ENCODE measurements around the gene ALLC.
"Not testable (repeated sequence)": the region's sequence is repeated elsewhere in the genome, so short reads cannot be mapped to it uniquely, and the experiment has no call there.

Gene ALLC

DNA sequence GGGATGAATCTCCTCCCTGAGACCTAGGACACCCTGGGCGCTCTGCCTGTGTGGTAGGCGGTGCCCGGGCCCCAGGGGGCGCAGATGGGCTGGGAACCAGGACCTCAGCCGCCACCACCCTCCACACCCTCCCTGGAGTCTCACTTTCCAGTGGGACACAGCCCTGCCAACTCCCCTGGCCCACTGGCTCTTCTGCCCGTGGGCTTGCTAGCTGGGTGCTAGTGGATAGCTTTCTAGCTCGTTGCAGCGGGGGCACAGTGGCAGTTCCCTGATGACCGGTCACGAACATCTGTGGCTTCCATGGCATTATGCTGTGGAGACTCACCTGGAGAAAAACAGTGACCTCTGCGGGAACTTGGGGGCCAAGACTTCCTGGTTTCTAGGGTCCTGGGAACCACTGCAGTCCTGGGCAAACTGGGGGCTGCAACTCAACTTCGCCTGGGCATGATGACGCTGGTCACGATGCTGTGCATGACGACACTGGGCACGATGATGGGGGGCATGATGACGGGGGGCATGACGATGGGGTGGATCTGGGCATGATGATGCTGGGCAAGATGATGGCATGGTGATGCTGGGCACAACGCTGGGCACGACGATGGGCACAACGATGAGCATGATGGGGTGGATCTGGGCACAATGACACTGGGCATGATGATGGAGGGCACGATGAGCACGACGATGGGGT, 31.0 kb upstream of the ALLC start:
- no peak for DNase-seq

DNA sequence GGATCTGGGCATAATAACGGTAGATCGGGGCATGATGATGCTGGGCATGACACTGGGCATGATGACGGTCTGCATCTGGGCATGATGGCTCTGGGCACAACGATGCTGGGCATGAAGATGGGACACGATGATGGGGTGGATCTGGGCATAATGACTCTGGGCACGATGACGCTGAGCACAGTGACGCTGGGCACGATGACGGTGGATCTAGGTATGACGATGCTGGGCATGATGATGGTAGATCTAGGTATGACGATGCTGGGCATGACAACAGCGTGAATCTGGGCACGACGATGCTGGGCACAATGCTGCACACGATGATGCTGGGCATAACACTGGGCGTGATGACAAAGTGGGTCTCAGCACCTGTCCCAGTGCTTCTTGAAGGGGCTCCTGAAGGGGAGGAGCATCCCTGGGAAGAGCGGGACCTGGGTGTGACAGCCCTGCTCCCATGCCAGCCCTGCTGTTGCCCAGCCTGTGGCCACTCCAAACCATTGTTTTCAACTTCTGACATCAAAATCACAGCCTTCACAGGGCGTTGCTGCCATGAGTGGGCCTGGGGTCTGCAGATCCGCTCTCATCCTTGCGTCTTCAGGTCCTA, 30.4 kb upstream of the ALLC start:
- no peak for DNase-seq

DNA sequence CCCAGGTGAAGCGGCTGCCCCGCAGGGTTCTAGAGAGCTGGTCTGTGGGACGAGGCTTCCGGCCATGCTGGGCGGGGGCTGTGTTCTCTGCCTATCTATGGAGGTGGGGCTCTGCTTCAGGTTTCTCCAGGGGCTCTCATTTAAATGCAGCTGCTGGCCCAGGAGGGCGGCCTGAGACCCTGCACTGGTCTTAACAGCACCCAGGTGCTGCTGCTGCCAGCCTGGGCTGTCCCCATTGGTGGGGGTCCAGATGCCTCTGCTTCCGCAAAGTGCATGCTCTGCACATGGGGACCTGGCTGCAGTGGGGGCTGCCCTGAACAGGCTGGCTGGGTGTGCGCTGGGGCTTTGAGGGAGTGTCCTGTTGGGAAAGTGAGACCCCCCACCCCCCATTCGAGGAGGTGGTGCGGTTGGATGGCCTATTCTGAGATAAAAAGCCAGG, 29.7 kb upstream of the ALLC start:
- DNase-seq = no peak

DNA sequence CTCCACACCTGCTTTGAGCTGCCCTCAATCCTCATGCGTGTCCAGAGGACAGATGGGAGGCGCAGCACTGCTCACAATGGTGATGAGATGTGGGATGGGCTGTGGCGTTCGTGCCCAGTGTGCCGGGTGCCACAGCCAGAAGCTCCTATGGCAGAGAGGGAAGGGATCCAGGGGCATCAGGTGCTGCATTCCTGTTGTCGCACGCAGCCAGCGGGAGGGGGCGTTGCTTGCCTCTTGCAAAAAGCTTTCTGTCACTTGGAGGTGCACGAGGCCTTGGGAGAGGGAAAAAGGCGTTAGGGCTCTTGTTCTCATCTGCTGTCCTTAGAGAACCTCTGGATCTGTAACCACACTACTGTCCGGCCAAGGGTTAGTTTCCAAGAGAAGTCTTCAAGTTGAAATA, 29.2 kb upstream of the ALLC start:
- no peak for DNase-seq

DNA sequence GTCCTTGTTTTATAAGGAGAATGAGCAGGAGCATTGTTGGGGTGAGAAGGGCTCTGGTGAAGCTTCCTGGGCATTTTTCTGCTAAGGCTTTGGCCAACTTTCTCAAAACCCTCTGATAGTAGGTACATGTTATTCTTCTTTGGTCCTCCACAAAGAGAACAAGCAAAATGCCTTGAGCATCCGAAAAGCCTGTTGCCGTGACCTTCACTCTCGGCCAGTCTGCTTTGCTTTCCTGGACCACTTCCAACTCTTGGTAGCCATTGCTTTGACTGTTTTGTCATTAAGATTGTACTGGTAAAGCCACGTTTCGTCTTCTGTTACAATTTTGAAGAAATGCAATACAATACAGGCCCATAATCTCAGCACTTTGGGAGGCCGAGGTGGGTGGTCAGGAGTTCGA, 27.4 kb upstream of the ALLC start:
- no peak for DNase-seq

DNA sequence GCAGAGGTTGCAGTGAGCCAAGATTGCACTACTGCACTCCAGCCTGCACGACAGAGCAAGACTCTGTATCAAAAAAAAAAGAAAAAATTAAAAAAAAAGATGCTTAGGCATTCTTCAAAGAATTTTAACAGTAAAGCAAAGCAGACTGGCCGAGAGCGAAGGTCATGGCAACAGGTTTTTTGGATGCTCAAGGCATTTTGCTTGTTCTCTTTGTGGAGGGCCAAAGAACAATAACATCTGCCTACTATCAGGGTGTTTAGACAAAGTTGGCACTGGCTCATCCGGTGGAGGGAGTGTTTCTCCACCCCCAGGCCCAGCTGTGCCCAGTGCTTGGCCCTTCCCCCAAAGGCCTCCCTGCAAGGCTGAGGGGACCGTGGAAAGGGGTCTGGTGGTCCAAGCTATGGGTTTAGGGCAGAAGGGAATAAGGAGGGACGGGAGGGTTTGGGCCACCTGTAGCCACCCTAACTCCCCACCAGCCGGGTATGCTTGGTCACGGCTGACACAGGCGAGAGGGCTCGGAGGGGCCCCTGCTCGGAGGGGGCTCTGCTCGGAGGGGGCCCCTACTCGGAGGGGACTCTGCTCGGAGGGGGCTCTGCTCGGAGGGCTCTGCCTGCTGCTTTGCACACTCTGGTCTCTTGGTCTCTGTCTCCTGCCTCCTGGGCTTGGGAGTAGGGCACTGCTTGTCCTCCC, 26.7 kb upstream of the ALLC start:
- DNase-seq = no peak

DNA sequence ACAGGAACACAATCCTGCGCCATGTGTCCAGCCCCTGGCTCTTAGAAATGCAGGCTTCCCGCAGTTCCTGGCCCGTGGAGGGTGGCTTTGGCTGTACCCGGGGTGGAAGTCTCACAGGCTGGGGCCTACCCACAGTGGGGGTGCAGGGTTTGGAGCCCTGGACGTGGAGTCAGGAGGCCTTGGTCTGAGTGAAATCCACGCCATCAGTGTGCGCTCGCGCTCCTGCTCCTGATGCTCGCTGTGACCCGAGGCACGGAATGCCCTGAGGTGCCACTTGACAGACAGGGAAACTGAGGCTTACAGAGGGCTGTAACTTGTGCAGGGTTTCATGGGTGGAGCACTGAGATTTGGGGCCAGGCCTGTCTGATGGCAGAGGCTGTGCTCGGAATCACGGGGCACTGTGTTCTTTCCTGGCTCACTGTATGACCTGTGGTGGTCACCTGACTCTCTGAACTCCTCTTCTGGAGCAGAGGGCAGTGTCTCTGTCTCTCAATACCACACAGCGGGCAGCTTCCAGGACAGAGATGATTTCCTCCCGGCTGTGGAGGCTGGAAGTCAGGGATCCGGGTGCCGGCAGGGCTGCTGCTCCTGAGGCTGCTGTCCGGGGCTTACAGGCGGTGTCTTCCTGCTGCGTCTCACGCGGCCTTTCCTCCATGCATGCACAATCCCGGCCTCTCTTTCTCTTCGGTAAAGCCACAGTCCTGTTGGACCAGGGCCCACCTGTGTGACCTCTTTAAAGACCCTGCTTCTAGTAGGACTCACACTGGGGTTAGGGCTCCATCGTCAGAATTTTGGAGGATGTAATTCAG, 25.9 kb upstream of the ALLC start:
- no peak for DNase-seq

DNA sequence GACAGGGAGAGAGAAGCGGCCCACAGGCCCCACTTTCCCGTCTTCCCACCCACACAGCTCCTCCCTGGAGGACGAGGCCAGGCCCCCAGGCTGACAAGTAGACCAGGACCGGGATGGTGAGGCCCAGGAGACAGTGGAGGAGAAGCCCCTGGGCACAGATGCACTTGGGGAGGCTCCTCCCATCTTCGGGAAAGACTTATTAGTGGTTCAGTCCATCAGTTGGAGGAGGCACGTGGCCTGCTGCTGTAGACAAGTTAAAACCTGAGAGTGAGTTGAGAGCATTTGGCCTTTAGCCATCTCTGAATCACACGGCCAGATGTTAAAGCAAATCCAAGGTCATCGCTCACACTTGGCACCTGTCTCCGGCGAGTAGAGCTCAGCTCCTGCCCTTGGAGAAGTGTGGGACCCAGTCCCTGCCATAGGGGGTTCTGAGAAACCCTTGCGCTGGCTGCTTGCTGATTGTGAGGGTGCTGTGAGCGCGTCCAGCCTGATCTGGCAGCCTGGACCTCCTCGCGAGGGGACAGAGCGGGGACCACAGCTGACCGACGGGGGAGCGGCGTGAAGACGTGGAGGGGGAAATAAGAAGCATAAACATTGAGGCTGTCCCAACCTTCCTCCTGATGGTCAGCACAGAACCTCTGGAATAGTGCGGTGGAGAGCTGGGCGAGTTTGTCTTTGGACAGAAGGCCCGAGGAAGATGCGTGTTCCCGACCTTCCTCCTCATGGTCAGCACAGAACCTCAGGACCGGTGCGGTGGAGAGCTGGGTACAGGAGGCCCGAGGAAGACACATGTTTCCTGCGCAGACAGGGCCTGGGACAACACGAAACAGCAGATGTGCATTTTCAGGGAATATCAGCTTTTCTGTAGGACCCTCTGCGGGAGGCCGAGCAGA, 24.7 kb upstream of the ALLC start:
- DNase-seq = peak; percentile 12

DNA sequence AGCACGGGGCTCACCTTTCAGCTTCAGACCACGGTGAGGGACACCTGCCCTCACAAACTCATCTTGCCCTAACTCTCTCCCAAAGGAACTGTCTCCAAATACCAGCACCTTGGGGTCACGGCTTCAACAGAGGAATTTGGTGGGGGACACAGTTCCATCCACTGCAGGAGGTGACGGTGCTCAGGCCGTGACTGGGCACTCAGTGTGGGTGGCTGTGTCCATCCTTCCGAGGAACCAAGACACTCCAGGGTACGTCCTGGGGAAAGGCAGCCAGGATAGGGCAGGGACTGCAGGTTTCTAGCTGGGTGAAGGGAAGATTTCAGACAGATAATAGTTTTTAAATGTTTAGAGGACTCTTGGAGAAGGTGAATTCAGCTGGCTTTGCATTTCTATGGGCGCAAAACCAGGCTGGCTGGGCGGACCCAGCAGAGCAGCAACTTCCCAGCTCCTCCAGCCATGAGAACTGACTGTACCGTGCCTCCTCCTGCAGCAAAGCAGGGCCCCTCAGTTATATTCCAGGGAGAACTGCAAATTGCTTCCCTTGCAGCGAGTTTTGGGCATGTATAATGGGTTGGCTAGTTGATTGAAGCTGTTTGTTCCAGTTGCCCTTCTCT, 23.9 kb upstream of the ALLC start:
- no peak for DNase-seq

DNA sequence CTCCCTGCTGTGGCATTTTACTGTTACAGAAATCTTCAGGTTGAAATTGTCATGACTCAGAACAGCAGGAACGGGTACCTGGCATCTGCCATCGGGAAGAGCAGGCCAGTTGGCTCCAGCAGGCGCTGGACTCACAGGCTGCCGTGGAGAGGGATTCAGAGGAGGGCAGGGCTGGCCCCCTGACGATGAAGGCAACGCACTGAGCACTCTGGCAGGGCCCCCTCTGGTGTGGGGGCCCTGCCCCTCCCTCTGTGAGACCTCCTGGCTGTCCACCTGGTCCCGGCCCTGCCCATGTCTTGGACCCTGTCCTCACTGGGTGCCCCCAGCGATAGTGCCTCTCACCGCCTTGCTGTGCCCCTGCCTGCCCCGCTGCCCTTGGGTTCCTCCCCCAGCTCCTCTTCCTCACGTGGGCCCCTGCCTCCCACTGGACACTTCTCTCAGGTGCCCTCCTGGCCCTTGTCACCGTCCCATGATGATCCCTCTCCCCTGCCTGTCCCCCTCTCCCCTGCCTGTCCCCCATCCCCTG, 23.3 kb upstream of the ALLC start:
- DNase-seq = no peak

DNA sequence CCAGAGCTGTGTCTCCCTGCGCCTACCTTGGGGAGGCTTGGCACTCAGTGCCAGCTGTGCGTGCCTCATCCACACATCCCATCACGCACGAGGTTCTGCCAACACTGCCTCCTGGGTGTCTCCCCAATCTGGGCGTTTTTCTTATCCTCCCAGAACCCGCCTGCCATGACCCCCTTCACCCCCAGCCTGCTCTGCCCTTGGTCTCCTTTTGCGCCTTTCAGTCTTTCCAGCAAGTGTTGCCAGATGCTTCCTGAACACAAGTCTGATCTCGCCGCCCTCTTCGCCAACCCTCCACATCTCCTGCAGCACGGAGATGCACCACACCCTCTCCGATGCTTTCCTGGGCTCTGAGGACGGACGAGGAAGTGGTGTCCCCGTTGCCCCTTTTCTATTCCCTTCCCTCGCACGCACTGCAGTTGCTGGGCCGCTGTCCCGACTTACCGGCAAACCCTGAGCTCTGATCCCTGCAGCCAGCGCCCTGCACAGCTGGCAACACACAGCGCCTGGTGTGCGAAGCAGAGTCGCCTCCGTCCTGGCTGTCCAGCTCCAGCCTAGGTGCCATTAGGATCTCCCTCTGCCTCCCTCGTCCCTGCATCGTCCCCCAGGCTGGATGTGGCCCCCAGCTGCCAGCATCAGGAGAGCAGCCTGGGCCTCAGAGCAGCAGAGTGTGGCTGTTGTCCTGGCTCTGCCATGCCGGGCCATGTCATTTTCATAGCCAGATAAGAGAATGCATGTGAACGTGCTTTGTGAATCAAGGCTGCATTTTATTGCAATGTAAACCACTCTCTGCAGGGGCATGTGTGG, 22.6 kb upstream of the ALLC start:
- DNase-seq = no peak

DNA sequence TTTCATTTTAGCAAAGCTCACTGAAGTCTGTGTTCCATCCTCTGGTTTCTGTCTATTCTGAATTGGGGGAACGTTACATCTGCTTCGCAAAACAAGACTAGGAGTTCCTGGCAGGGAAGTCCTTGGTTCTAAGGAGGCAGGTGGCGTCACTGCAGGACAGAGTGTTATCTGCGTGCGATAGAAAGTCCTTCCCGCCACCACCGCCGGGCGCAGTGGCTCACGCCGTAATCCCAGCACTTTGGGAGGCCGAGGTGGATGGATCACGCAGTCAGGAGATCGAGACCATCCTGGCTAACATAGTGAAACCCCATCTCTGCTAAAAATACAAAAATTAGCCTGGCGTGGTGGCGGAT, 22.0 kb upstream of the ALLC start:
- DNase-seq = not testable (repeated sequence)

DNA sequence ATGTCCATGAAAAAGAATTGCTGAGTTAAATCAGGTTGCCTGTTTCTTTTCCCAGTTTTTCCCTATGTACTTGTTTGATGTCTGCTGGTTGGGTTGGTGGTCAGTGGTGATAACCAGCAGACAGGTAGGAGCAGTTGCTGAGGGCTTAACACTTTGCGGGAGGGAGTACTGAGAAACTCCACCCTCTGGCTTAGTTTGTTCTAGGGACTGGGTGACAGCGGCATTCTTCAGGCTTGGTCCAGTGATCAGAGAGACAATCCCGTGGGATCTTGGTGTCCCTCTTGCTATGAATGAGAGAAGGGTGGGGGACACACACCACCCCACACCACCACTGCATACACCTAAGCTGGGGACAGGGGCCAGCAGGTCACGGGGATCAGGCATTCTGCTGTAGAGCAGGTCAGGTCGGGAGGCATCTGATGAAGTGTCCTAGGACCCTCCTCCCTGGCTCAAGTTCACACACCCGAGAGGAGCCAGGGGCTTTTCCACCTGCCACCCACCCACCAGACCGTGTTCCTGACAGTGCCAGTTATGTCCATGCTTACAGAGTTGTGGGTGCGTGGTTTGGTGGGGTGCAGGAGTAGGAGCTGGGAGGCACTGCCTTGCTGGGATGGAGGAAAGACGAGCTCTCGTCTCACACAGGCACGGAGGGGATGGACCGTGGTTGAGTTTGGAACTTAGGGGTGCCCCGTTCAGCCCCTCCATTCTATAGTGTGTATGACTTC, 21.3 kb upstream of the ALLC start:
- no peak for DNase-seq

DNA sequence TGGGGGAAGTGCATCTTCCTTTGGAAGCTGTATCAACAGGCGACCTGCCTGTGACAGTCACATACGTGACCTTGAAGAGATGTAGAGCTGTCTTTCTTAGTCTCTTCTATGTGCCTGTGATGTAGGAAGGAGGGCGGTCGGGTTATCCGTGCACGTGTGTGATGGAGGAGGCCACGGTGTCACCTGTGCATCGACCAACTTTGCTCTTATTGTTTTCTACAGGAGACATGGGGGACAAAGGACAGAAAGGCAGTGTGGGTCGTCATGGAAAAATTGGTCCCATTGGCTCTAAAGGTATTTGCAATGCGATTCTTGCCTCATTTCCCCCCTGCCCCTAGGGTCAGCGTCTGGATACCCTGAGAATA, 20.7 kb upstream of the ALLC start:
- DNase-seq = no peak

DNA sequence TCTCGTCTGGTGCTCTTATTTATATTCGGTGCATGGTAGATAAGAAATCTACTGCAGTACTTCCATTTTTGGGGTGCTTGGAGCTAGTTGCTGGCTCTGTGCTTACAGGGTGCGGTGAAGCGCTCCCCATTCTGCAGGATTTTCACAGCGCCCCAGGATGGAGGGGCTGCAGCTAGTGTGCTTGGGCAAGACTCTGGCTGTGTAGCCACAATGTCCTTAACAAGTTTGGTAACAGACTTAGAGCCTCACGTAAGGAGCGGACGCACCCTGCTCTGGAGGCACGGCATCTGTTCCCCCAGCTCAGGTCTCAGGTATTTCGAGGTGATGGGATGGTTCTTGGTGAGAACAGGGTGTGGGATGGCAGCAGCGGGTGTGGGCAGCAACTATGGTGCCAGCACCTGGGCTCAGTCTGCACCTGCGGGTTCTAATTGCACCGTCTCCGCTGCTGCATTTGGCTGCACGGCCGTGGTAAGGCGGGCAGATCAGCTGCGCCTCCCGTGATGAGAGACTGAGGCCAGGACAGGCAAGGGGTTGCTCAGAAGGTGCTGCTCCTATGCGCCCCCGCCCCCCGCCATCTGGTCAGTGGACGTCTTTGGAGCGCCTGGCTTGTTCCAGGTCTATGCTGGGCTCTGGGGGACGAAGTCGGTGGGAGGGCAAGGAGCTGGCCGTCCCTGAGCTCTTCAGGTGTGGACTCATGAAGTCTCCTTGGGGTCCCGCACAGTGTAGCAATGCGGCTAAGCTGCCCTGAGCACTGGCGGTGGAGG, 20.1 kb upstream of the ALLC start:
- no peak for DNase-seq

DNA sequence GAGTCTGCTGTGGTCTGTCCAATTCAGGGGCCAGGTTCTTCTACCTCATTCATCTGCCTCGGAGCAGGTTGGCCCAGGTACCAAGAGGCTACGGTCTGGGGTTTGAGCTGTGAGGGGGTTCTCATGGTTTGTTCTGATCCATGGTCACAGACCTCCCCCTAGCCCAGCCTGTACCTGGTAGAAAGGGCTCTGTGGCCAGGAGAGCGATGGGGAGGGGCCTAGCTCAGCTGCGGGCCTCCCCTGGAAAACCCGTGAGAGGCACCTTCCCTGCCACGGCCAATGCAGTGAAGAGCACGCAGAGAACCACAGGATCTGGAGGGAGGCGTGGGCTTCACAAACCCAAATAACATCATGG, 19.6 kb upstream of the ALLC start:
- no peak for DNase-seq

DNA sequence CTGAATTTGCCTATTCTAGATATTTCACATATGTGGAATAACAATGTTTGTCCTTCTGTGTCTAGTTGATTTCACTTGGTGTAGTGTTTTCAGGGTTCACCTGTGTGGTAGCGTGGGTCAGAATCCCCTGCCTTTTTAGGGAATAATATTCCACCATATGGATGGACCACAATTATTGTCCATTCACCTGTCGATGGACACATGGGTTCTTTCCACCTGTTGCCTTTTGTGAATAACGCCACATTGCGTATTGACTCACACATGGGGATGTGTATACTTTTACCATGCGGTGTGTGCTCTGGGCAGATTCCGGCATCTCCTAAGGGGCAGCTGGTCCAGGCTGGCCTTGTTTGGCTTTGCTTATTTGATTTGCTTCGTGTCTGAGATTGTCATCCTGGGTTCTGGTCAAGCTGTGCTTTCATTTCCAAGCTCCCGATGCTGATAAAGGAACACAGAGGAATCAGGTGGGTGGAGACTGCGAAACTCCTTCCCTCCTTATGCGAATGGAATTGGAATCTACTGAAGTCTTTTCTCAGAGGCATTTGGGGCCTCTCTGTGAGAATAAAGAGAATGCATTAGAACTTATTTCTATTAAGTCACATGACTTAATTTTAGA, 18.9 kb upstream of the ALLC start:
- no peak for DNase-seq

DNA sequence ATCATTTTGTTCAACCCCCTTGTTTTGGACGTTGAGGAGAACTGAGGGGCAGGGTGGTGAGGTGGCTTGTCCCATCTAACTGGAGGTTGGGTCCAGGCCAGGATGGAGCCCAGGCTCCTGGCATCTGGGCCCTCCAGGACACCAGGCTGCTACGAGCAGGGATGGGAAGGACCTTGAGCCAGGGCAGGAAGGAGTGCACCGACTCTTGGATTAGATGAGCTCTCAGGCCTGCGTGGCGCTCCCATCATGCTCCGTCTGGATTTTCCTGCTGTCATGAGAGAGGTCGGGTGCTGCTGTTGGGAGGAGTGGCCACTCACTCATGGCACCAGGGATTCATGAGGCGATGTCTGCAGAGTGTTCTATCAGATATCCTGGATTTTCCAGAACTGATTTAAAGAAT, 18.3 kb upstream of the ALLC start:
- no peak for DNase-seq

DNA sequence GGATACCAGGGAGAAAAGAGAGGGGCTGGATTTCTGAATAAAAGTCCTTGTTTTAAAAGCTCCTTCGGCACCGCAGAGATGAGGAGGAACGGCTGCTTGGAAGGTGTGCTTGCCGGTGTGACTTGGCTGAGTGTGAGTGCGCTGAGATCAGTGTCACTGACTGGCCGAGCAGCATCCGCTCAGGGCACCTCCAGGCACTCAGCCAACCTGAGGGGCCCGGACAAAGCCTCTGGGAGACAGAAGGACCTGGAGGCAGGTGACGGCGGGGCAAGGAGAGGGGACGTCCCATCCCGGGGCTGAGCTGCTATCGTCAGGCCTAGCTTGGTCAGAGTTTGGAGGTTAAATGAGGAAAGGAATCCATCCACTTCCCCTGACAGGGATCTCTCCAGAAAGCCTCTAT, 16.8 kb upstream of the ALLC start:
- no peak for DNase-seq
